NCI-H524 (cell line): ENCODE measurements around the gene SRSF2.
"Not testable (repeated sequence)": the region's sequence is repeated elsewhere in the genome, so short reads cannot be mapped to it uniquely, and the experiment has no call there.

Experiments
- DNase-seq, 2 experiments: peaks; one replicate each; lab custom pipeline; 2025; lab: John Stamatoyannopoulos, UW

Gene SRSF2

GRCh38 chr17:76700617-76701470 lies 36.3 kb downstream of the SRSF2 start:
- peak in 1 of 2 experiments; percentile 38 for DNase-seq

GRCh38 chr17:76700270-76700616 lies 36.9 kb downstream of the SRSF2 start:
- DNase-seq: no peak

- not testable (repeated sequence) for DNase-seq
These were observed 38.6 kb downstream of the SRSF2 start for GRCh38 chr17:76698466-76698977.

- peak in 1 of 2 experiments; percentile 42 for DNase-seq
These were observed 39.2 kb downstream of the SRSF2 start for GRCh38 chr17:76697702-76698465.

GRCh38 chr17:76696763-76697701 lies 40.1 kb downstream of the SRSF2 start:
- DNase-seq: no peak

- DNase-seq: no peak
These were observed 41.9 kb downstream of the SRSF2 start for GRCh38 chr17:76695059-76695831.

GRCh38 chr17:76691379-76692191 lies 45.5 kb downstream of the SRSF2 start:
- no peak for DNase-seq

GRCh38 chr17:76690596-76691280 lies 46.4 kb downstream of the SRSF2 start:
- no peak for DNase-seq

GRCh38 chr17:76689859-76690258 lies 47.3 kb downstream of the SRSF2 start:
- DNase-seq: no peak

- no peak for DNase-seq
These were observed 48.9 kb downstream of the SRSF2 start for GRCh38 chr17:76688165-76688622.

GRCh38 chr17:76687298-76688164 lies 49.6 kb downstream of the SRSF2 start:
- no peak for DNase-seq

GRCh38 chr17:76686538-76687297 lies 50.4 kb downstream of the SRSF2 start:
- peak in 1 of 2 experiments; percentile 36 for DNase-seq

- DNase-seq: no peak
These were observed 51.3 kb downstream of the SRSF2 start for GRCh38 chr17:76685846-76686245.

GRCh38 chr17:76685366-76685765 lies 51.8 kb downstream of the SRSF2 start:
- no peak for DNase-seq

GRCh38 chr17:76684756-76685155 lies 52.4 kb downstream of the SRSF2 start:
- no peak for DNase-seq
